Measurements from ENCODE around the gene THOC6. TPM values are rescaled to one million over a fixed set of nuclear protein-coding genes. Genes with fewer than 3 reads are reported as not detected.

THOC6 gene
- total and polyA plus RNA-seq, 2 experiments from 2014 or later: 71.4 to 90.6 TPM

DNA sequence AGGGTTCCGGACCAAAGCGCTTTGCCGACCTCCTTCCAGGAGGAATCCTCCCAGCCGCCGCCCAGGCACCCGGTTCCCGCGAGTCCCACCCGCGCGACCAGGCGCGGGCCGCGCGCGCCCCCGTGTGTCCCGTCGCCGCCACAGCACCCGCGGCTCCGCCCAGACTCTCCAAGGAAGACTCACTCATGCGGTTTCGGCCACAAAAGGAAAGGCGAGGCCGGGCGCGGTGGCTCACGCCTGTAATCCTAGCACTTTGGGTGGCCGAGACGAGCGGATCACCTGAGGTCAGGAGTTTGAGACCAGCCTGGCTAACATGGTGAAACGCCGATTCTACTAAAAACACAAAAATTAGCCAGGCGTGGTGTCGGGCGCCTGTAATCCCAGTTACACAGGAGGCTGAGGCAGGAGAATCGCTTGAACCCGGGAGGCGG is 40.1 kb upstream of the THOC6 start:
- H3K4me2 ChIP-seq: no peak overlapping the region
- peaks cover 13% of the 10 kb centered on the region for H3K79me2 ChIP-seq (replicated peaks; ENCODE audit: insufficient read depth)
- no peaks in the 10 kb centered on the region for H3K36me3 ChIP-seq (ENCODE audit: insufficient read depth)
- ATAC-seq (peak; percentile 20), DNase-seq (ENCODE audit: low spot score) (peak; percentile 89)
- H3K27me3 ChIP-seq (ENCODE audit: insufficient read depth): no peaks in the 10 kb centered on the region
- no peak overlapping the region for H3K4me3 Mint-ChIP-seq
- H3K4me3 ChIP-seq: no peak overlapping the region; the same call in 1 of the 2 replicates
- no peak overlapping the region for H3K27ac Mint-ChIP-seq
- peaks cover 22% of the 10 kb centered on the region for H3K4me1 ChIP-seq (ENCODE audit: insufficient read depth)
- H3F3A ChIP-seq (replicated peaks; ENCODE audit: low read depth): peaks cover 19% of the 10 kb centered on the region
- H3K4me1 Mint-ChIP-seq: peaks cover 28% of the 10 kb centered on the region
- peak overlapping the region; percentile 95 for H2AFZ ChIP-seq
- H3K27ac ChIP-seq (ENCODE audit: low read depth): no peak overlapping the region
- peaks cover 2% of the 10 kb centered on the region; the same call in 2 of the 3 replicates for H3K9me3 Mint-ChIP-seq
- H3K9me2 ChIP-seq (ENCODE audit: insufficient read depth): no peaks in the 10 kb centered on the region
- no peaks in the 10 kb centered on the region for H4K20me1 ChIP-seq (replicated peaks; ENCODE audit: insufficient read depth)
- peaks cover 3% of the 10 kb centered on the region; the same call in 1 of the 3 replicates for H3K36me3 Mint-ChIP-seq (ENCODE audit: low read depth)
- H3K27me3 Mint-ChIP-seq (ENCODE audit: insufficient read depth, low read depth, poor library complexity): peaks cover 12% of the 10 kb centered on the region
- TF ChIP-seq STAT1 (IDR thresholded peaks at IDR 0.05; ENCODE audit: unreplicated experiment): no peak
- TF ChIP-seq POLR2AphosphoS5 (IDR thresholded peaks at IDR 0.05; ENCODE audit: low read depth): 0 out of 2 replicates have a peak, but pooled peaks have one; percentile 26
- TF ChIP-seq, protein P1, sequence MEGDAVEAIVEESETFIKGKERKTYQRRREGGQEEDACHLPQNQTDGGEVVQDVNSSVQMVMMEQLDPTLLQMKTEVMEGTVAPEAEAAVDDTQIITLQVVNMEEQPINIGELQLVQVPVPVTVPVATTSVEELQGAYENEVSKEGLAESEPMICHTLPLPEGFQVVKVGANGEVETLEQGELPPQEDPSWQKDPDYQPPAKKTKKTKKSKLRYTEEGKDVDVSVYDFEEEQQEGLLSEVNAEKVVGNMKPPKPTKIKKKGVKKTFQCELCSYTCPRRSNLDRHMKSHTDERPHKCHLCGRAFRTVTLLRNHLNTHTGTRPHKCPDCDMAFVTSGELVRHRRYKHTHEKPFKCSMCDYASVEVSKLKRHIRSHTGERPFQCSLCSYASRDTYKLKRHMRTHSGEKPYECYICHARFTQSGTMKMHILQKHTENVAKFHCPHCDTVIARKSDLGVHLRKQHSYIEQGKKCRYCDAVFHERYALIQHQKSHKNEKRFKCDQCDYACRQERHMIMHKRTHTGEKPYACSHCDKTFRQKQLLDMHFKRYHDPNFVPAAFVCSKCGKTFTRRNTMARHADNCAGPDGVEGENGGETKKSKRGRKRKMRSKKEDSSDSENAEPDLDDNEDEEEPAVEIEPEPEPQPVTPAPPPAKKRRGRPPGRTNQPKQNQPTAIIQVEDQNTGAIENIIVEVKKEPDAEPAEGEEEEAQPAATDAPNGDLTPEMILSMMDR (conservative IDR thresholded peaks at IDR 0.05; ENCODE audit: low read depth in 2 of 2): peak; percentile 77 to 86

DNA sequence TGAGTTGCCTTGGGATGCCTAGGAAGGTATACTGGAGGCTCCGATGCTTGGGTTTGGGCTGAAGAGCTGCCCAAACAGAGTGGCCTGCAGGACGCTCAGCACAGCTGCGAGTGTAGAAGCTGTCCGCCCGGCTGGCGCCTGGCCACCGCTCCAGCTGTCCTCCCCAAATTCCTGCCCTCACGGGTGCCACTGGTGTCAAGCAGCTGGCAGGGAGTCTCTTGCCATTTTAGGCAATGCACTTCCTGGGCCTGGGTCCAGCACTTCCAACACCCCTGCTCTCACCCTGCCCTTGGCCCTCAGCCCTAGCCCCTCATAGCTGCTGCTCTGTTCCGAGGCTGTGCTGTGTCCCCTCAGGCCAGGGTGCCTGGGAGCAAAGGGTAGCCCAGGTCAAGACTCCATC is 38.4 kb upstream of the THOC6 start:
- peaks cover 11% of the 10 kb centered on the region for H3K27me3 Mint-ChIP-seq (ENCODE audit: insufficient read depth, low read depth, poor library complexity)
- H3K4me3 Mint-ChIP-seq: no peak overlapping the region
- H2AFZ ChIP-seq: no peak overlapping the region
- no peaks in the 10 kb centered on the region for H3K79me2 ChIP-seq (replicated peaks; ENCODE audit: insufficient read depth)
- peaks cover 2% of the 10 kb centered on the region; the same call in 2 of the 3 replicates for H3K9me3 Mint-ChIP-seq
- peaks cover 3% of the 10 kb centered on the region; the same call in 1 of the 3 replicates for H3K36me3 Mint-ChIP-seq (ENCODE audit: low read depth)
- H3K9me2 ChIP-seq (ENCODE audit: insufficient read depth): no peaks in the 10 kb centered on the region
- H3K27ac Mint-ChIP-seq: no peak overlapping the region
- no peak overlapping the region for H3K4me2 ChIP-seq
- no peaks in the 10 kb centered on the region for H4K20me1 ChIP-seq (replicated peaks; ENCODE audit: insufficient read depth)
- no peaks in the 10 kb centered on the region for H3K27me3 ChIP-seq (ENCODE audit: insufficient read depth)
- H3K4me1 ChIP-seq (ENCODE audit: insufficient read depth): peaks cover 32% of the 10 kb centered on the region
- ATAC-seq (no peak), DNase-seq (ENCODE audit: low spot score) (no peak)
- H3K27ac ChIP-seq (ENCODE audit: low read depth): no peak overlapping the region
- H3K36me3 ChIP-seq (ENCODE audit: insufficient read depth): no peaks in the 10 kb centered on the region
- H3K4me3 ChIP-seq: no peak overlapping the region
- H3K4me1 Mint-ChIP-seq: peaks cover 42% of the 10 kb centered on the region
- TF ChIP-seq EZH2 (IDR thresholded peaks at IDR 0.05; ENCODE audit: low read depth, unreplicated experiment) (no peak), NANOG (IDR thresholded peaks at IDR 0.05; ENCODE audit: borderline replicate concordance) (no peak), EZH2phosphoT487 (IDR thresholded peaks at IDR 0.05; ENCODE audit: unreplicated experiment) (no peak)
- H3F3A ChIP-seq (replicated peaks; ENCODE audit: low read depth): peaks cover 19% of the 10 kb centered on the region

DNA sequence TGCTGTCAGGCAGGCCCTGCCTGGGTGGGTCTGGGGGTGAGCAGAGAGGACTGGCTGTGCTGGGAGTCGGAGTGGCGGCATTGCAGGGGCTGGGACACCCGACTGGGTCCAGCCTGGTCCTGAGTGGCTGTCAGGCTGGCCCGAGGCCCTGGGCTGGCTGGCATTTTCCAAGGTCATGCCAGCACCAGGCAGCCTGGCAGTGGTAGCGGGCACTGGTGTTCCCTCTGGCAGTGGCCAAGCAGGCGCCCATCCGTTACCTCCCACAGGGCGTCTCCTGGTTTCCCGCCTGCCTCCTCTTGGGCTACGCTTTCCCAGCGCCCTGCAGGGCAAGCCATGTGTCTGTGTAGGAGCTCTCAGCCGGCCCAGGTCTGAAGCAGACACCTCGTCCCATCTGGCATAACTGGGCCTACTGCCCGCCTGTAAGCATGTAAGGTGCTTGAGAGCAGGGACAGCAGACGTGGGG is 37.9 kb upstream of the THOC6 start:
- Mint-ChIP-seq H3K27me3 (ENCODE audit: insufficient read depth, low read depth, poor library complexity) (peaks cover 9% of the 10 kb centered on the region), H3K36me3 (ENCODE audit: low read depth) (peaks cover 3% of the 10 kb centered on the region; the same call in 1 of the 3 replicates), H3K27ac (no peak overlapping the region), H3K4me1 (peaks cover 44% of the 10 kb centered on the region), H3K4me3 (no peak overlapping the region), H3K9me3 (peaks cover 2% of the 10 kb centered on the region; the same call in 2 of the 3 replicates)
- no peak overlapping the region for H3K27ac ChIP-seq (ENCODE audit: low read depth)
- no peaks in the 10 kb centered on the region for H3K9me2 ChIP-seq (ENCODE audit: insufficient read depth)
- no peaks in the 10 kb centered on the region for H3K27me3 ChIP-seq (ENCODE audit: insufficient read depth)
- peaks cover 36% of the 10 kb centered on the region for H3K4me1 ChIP-seq (ENCODE audit: insufficient read depth)
- no peak for ATAC-seq
- H3K79me2 ChIP-seq (replicated peaks; ENCODE audit: insufficient read depth): no peaks in the 10 kb centered on the region
- no peak overlapping the region for H3K4me2 ChIP-seq
- peaks cover 16% of the 10 kb centered on the region for H3F3A ChIP-seq (replicated peaks; ENCODE audit: low read depth)
- no peak overlapping the region for H2AFZ ChIP-seq
- H3K36me3 ChIP-seq (ENCODE audit: insufficient read depth): no peaks in the 10 kb centered on the region
- no peaks in the 10 kb centered on the region for H4K20me1 ChIP-seq (replicated peaks; ENCODE audit: insufficient read depth)
- no peak overlapping the region for H3K4me3 ChIP-seq
- no peak for DNase-seq (ENCODE audit: low spot score)
- no peak for TF ChIP-seq NANOG (IDR thresholded peaks at IDR 0.05; ENCODE audit: borderline replicate concordance)
- TF ChIP-seq, protein P2, sequence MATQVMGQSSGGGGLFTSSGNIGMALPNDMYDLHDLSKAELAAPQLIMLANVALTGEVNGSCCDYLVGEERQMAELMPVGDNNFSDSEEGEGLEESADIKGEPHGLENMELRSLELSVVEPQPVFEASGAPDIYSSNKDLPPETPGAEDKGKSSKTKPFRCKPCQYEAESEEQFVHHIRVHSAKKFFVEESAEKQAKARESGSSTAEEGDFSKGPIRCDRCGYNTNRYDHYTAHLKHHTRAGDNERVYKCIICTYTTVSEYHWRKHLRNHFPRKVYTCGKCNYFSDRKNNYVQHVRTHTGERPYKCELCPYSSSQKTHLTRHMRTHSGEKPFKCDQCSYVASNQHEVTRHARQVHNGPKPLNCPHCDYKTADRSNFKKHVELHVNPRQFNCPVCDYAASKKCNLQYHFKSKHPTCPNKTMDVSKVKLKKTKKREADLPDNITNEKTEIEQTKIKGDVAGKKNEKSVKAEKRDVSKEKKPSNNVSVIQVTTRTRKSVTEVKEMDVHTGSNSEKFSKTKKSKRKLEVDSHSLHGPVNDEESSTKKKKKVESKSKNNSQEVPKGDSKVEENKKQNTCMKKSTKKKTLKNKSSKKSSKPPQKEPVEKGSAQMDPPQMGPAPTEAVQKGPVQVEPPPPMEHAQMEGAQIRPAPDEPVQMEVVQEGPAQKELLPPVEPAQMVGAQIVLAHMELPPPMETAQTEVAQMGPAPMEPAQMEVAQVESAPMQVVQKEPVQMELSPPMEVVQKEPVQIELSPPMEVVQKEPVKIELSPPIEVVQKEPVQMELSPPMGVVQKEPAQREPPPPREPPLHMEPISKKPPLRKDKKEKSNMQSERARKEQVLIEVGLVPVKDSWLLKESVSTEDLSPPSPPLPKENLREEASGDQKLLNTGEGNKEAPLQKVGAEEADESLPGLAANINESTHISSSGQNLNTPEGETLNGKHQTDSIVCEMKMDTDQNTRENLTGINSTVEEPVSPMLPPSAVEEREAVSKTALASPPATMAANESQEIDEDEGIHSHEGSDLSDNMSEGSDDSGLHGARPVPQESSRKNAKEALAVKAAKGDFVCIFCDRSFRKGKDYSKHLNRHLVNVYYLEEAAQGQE (IDR thresholded peaks at IDR 0.05; ENCODE audit: unreplicated experiment): no peak
- TF ChIP-seq CREB1 (CRISPR knock-in tag; IDR thresholded peaks at IDR 0.05; ENCODE audit: low read depth): no peak
- TF ChIP-seq EZH2phosphoT487 (IDR thresholded peaks at IDR 0.05; ENCODE audit: unreplicated experiment): no peak
- no peak for TF ChIP-seq STAT1 (IDR thresholded peaks at IDR 0.05; ENCODE audit: unreplicated experiment)

All from GM23338 (cell line).